ENCODE results near the gene CCDC87.

CCDC87 gene

DNA sequence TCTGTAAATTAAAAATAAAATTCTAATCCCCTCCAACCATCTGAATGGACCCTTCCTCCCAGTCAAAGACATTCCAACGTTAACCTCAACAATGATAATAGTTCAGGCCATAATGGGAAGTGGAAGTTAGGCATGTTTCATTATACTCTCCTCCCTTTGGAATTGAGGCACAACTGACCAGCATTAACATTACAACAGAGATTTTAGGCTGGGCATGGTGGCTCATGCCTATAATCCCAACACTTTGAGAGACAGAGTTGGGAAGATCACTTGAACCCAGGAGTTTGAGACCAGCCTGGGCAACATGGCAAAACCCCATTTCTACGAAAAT lies 22.0 kb downstream of the CCDC87 start:
- no peak for DNase-seq

DNA sequence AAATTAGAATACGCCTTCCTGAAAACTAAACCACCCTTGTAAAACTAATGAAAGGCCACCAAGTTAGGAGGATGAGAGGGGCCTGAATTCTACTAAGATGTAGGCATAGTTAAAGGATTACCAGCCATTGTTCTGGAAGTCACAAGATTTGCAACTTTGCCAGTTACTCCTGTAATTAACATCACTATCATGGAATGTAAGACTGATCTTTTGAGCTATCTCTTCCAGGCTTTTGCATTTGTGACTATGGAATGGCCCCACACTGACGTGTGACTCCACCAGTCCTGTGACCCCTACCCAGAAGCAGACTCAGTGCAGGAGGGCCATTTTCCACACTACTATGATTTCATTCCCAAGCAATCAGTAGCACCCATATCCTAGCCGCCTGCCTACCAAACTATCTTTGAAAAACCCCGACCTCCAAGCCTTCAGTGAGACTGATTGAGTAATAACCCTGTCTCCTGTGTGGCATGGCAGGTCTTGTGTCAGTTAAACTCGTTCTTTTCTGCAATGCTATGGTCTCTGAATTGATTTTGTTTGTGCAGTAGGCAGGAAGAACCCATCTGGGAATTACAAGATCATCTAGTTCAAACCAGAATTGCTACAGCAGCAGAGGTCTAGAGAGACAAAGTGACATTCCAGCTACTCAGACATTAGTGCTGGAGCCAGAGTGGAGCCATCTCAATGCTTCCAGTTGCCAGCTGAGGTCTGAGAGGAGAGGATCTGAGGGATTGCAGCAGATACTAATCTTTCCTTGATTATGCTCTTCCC lies 22.6 kb downstream of the CCDC87 start:
- DNase-seq, result no peak

DNA sequence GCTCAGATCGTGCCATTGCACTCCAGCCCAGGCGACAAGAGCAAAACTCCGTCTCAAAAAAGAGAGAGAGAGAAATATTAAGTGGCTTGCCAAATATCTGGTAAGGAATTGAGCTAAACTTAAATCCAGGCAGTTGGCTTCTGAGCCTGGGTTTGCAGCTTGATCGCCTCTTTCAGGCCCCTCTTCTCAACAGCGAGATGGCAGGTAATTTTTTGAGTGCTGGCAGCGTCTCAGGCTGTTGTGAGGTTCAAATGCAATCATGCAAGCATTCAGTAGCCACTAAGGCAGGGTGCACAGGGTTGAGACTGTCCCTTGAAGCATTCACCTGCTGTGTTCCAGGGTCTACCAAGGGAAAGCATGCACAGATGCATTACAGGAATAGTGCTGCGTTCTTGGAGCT lies 23.8 kb downstream of the CCDC87 start:
- DNase-seq, result no peak

DNA sequence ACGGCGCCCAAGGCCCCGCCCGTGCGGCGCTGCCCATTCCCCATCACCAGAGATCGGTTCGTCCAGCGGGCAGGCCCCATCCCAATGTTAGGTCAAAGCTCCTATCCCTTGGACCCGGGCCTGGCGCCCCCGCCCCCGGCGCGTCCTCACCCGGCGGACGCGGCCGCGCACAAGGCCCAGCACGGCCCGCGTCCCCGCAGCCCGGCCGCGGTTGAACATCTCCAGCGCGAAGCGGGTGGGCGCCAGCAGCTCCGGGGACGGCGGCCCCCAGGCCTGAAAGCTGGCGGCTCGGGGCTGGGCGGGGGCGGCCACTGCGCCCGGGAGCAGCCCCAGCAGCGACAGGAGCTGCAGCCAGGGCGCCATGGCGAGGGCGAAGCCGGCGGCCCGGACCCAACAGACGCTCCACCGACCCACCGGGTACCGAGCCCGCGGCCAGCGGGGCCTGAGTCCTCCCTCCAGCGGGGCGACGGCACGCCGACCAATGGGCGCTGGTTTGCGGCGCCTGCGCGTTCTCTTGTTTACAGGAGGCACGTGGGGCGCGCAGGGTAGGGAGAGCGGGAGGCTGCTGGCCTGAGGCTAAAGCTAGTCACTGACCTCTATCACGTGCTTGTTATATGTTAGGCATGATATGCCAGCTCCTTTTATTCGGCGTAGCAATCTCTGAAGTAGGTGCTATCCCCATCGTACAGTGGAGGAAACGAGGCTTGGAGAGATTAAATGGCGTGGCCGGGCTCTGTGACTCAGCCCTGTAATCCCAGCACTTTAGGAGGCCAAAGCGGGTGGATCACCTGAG lies 24.5 kb downstream of the CCDC87 start, which contains the start of gene CTSF:
CTSF (minus strand) TSS at position 483 of the 793 bp plus-strand sequence; CDS start at position 363, 120 bp downstream.
- DNase-seq, result peak; percentile 56

DNA sequence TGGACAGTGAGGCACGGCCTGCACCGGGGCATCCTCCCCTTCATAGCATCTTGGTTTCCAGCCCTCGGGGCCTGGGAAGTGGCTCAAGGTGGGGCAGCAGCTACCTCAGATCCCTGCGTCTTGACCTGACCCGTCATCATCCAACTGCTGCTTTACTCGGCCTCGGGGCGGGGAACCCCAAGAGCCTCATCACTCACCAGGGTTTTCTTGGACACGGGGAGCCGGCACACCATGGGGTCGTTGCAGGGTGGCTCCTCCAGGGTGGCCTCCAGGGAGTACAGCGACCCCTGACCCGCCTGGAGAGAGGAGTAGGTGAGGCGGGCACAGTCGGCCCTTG lies 25.1 kb downstream of the CCDC87 start:
- no peak for DNase-seq

DNA sequence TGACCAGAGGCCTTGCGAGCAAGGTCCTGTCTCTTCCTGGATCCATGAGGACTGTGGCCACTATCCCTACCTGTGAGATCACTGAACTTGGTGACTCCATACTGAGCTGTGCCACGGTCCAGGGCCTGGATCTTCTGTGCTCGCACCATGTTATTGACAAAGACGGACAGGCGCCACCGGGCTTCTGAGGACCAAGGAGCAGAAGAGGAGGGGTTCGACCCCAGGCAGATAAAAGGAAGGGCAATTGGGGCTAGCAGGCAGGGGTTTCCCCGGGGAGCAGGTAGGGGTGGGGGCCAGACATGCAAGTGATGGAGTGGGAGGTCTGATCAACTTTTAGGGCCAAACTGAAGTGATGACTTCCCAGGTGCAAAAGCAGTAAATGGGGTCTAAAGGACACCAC lies 26.6 kb downstream of the CCDC87 start:
- no peak for DNase-seq

DNA sequence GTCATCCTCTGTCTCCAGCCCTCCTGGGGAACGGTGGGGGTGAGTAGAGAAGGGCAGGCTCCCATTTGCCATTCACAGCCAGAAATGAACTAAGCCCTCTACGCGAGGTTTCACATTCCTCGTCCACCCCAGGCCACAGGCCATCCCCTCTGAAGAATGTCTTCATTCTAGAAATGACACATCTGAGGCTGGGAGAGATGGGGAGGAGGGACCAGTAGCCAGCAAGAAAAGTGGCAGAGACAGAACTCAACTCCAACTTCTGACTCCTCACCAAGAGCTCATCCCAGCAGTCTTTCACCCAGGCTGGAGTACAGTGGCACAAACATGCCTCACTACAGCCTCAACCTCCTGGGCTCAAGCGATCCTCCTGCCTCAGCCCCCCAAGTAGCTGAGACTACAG lies 27.9 kb downstream of the CCDC87 start:
- no peak for DNase-seq

DNA sequence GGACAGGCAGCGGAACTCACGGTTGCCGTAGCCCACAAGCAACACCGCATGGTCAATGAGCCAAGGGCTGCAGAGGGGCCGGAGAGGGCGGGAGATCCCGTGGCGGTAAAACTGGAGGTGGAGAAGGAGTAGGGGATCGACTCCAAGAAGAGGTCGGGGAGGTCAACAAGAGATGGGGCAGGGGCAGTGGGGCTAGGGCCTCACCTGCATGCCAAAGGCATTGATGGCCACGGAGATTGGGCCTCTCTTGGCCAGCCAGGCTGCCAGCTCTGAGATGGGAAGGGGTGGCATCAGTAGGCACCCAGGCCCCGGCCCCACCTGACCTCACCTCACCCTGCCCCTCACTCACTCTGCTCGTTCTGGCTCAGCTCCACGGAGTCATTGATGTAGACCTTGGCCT lies 28.3 kb downstream of the CCDC87 start:
- DNase-seq, result no peak

DNA sequence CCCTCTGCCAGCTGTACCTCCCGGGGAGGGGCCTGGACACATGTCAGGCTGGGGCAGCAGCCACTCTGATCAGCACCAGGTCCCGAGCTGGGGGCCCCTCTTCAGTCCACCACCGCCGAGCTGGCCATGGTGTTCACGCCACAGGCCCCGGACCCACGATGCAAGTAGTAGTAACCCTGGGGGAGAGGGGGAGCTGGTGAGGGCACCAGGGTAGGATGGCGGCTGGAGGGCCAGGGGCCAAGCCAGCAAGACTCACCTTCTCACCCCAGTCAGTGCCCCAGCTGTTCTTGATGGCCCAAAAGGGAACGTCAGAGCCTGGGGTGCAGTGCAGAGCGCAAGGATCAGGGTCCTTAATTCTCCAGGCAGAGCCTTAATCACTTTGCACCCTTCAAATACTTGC lies 29.0 kb downstream of the CCDC87 start:
- DNase-seq, result no peak

DNA sequence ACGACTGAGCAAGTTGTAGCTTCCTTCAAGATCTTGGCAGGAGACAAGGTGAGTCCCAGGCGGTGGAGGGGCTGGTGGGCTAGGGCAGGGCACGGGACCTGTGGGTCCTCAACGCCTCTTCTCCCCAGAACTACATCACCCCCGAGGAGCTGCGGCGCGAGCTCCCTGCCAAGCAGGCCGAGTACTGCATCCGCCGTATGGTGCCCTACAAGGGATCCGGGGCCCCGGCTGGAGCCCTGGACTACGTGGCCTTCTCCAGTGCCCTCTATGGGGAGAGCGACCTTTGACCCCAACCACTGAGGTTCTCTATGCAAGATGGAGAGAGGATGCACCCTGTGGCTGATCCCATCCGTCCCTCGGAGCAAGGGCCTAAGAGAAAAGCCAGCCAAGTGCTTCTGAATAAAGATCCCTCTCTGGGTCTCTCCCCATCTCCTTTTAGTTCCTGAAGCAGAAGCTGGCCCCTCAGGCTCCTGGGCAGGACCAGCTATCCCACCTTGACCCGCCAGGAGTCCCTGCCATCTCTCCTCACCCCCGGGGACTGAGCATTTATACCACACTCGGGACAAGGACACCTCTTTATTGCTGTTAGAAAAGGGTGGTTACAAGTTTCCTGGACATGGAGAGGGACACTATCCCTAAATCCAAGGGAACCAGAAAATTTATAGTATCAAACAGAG lies 29.8 kb downstream of the CCDC87 start:
- DNase-seq, result no peak

DNA sequence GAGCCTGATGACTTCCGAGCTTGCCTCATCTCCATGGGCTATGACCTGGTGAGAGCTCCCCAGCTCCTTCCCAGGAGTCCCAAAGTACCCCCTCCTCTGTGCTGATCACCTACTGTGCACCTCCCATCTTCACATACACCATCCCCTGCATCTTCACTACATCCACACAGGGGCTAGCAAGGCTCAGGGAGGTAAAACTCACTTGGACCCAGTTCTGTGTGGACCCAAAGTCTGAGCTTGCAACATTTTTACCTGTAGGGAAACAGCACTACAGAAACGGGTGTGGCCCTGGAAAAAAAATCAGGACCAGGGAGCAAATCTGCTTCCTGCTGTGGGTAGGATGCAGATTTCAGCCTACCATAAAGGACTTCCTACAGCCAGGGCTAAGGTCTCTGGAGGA lies 30.6 kb downstream of the CCDC87 start:
- DNase-seq, result no peak

DNA sequence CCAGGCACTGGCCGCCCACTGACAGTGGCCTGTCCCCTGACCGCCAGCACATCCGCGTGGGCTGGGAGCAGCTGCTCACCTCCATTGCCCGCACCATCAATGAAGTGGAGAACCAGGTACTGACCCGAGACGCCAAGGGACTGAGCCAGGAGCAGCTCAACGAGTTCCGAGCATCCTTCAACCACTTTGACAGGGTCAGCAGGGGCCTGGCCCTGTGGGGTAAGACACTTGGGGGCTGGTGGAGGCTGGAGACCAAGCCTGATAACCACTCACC lies 31.0 kb downstream of the CCDC87 start:
- no peak for DNase-seq

DNA sequence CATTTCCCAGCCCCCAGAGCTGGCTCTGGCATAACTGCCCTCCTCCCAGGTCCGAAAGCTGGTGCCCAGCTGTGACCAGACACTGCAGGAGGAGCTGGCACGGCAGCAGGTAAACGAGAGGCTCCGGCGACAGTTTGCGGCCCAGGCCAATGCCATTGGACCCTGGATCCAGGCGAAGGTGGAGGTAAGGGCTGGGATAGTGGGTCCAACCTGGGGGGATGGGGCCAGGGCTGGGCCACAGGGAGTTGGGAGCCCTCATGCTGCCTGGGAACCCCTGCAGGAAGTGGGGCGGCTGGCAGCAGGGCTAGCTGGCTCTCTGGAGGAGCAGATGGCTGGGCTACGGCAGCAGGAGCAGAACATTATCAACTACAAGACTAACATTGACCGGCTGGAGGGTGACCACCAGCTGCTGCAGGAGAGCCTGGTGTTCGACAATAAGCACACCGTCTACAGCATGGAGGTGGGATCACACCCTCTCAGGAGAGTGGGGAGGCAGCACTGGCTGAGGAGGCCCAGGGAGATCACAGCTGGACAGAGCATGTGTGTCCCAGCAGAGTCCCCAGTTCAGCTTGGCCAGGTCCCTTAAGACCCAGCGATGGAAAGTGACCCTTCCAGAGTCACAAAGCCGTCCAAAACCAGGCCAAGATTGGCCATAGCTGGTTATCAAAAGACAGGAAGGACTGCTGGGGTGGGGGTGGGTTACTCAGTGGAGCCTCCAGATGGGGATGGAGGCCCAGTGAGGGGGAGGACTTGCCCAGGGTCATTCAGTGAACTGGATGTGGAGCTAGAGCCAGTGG lies 31.5 kb downstream of the CCDC87 start:
- no peak for DNase-seq

DNA sequence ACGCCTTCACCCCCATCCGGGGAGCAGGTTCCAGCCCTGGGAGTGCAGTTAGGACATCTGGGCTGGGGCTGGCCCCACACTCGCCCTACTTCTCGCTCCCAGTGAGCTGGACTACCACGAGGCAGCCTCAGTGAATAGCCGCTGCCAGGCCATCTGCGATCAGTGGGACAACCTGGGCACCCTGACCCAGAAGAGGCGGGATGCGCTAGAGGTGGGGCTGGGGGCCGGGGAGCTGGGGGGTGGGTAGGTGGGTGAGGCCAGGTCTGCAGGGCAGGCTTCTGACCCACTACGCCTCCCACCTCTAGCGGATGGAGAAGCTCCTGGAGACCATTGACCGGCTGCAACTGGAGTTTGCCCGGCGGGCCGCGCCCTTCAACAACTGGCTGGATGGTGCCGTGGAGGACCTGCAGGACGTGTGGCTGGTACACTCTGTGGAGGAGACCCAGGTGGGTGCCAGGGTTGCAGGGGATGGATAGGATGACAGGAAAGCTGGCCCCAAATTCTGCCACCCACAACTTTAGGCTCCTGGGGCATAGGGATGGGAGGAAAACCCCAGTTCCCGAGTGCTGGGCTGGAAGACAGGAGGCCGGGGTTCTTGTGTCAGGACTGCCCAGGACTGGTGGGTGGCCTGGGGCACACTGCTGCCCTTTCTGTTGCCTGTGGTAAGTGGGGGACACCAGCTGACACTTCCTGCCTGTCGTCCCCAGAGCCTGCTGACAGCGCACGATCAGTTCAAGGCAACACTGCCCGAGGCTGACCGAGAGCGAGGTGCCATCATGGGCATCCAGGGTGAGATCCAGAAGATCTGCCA lies 32.8 kb downstream of the CCDC87 start:
- DNase-seq, result no peak

DNA sequence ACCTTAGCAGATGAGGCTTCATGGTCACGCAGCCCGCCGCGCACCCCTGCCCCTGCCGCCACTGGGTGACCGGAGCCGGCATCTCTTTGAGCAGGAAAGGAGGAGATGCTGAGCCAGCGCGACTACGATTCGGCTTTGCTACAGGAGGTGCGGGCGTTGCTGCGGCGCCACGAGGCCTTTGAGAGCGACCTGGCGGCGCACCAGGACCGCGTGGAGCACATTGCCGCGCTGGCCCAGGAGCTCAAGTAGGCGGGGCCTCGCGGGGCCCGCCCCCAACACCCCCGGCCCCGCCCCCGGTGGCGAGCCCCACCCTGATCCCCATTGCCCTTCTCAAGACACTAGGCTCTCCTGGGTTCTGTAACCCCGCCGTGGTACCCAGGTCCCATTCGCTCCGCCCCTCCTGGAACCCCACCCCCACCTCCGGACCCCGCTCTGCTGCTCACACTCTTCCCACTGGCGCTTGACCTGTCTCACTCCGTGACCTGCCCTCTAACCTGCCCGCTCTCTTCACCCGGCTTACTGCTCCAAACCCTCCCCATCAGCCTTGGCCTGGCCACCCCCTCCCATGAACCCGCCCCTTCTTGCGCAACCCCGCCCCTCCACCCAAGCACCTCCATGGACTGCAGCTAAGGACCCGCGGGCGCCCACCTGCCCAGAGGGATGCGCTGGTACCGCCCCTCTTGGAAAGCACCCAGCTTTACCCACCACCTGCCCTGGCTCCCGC lies 33.6 kb downstream of the CCDC87 start:
- DNase-seq, result no peak

DNA sequence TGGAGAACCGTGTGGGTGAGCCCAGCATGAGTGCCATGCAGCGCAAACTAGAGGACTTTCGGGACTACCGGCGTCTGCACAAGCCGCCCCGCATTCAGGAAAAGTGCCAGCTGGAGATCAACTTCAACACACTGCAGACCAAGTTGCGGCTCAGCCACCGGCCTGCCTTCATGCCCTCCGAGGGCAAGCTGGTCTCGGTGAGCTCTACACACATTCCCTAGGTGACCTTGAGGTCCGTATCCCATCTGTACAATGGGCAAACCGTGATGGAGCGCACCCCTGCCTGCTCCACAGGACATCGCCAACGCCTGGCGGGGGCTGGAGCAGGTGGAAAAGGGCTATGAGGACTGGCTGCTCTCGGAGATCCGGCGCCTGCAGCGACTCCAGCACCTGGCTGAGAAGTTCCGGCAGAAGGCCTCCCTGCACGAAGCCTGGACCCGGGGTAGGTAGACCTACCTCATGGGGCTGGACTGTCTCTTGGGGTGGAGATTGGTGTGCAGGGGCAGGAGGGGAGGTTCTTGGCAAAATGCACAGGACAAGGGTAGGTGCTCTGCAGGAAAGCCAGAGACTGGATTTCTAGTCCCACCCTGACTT lies 35.0 kb downstream of the CCDC87 start:
- DNase-seq, result no peak

DNA sequence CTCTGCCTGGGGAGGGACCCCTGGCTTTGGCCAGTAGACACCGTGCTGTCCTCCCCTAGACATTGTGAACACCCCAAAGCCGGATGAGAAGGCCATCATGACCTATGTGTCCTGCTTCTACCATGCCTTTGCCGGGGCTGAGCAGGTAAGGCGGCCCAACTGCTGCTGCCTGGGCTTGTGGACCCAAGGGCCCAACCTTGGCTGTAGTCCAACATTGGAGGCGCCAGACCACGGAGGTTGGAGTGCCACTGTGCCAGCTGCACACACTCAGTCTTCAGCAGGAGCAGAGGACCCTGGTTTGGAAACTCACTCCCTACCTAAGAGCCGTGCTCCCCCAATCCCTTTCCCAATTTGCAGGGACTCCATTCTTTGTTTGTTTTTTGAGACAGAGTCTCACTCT lies 36.8 kb downstream of the CCDC87 start:
- DNase-seq, result no peak

DNA sequence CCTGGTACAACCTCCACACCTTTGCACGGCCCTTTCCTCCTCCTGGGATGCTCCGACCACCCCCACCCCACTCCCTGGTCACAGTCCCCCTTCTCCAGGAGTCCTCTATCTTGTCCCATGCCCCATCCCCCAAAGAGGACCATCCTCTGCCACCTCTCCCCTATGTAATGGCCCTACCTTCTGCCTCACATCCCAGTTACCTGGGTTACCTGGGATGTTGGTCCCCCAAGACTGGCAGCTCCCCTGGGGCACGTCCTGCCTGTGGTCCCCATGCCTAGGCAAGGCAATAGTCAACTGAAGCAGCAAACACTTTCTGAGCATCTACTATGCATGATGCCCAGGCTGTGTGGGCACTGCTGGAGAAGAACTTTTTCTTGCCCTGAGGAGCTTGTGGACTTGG lies 37.4 kb downstream of the CCDC87 start:
- no peak for DNase-seq

DNA sequence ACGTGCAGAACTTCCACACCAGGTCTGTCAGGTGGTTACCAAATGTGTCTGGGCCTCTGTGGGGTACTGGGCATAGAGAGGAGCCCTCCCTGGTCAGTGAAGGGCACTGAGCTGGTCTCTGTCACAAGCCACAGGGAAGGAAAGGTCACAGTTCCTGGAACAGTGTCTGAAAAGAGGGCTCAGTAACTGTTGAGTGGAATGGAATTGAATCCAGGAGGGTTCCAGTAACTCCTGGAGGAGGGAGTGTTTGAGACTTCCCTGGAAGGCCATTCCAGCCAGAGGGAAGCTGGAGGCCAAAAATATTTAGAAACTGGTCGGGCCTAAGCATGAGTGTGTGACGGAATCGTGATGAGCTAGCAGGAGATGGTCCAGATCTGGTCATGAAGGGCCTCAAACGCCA lies 38.3 kb downstream of the CCDC87 start:
- DNase-seq, result no peak

DNA sequence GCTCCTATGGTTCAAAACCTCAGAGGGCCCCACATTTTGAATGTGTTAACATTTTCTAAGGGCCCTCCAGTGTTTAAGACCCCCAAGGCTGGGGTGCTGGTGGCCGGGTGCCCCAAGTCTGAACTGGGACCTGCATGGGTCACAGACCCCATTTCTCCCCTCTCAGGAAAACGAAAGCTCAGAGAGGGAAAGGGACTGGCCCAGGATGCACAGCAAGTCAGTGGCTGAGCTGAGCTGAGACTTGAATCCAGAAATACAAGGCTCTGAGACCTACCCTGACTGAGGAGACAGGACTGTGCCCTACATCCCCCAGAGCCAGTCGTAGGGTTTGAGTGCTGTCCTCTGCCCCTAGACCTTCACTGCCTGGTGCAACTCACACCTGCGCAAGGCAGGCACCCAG lies 42.0 kb downstream of the CCDC87 start:
- DNase-seq, result no peak

DNA sequence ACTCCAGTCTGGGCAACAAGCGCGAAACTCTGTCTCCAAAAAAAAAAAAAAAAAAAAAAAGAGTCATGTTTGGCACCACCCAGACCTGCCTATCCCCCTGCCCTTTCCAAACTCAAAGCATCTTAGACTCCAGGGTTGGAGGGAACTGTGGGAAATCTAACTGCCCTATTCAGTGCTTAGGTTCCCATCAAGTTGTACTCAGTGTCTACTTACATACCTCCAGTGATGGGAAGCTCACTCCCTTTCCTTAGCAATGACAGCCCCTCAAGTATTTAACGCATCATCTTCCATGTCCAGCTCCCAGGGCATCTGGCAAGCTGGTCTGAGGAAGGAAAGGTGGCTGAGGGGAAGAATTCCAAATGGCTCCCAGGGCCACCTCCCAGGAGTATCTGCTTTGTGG lies 43.2 kb downstream of the CCDC87 start:
- no peak for DNase-seq

All from NCI-H2107 (cell line).